DOHH2 (cell line): ENCODE results near the gene CSTB.

Experiments
- CTCF ChIP-seq: fragments of 200-600 bp; sonication (generic); IDR thresholded peaks from one replicate; pipeline ENCODE4 v1.5.1; 2014; ENCODE audit warnings: antibody characterized with exemption, mild to moderate bottlenecking, low read depth, low read length; ENCODE audit not compliant: poor library complexity, severe bottlenecking
- EZH2phosphoT487 ChIP-seq: fragments of 200-600 bp; sonication (generic); IDR thresholded peaks from 2 replicates; pipeline ENCODE4 v1.6.1; 2017; ENCODE audit warnings: borderline replicate concordance, mild to moderate bottlenecking, antibody characterized with exemption, low read length, moderate library complexity, mixed read lengths

- no peak for TF ChIP-seq CTCF
- no peak for TF ChIP-seq EZH2phosphoT487
These were observed 42.6 kb upstream of the CSTB start for GRCh38 chr21:43818685-43819084.
